Measurements from ENCODE around the gene DDX49. TPM values are rescaled to one million over a fixed set of nuclear protein-coding genes. Genes with fewer than 3 reads are reported as not detected.

DDX49 gene
- total RNA-seq, 1 donor from 2014 or later = 53.6 TPM

DNA sequence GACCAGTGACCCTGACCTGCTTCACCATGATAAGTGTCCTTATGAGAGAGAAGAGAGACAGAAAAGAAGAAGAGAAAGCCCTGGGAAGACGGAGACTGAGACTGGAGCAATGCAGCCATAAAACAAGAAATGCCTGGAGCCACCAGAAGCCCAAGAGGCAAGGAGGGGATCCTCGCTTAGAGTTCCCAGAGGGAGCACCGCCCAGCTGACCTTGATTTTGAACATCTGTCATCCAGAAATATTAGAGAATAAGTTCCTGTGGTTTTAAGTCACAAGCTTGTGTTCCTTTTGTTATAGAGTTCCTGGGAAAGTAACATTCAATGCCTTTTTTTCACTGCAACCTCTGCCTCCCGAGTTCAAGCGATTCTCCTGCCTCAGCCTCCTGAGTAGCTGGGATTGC, 43.8 kb upstream of the DDX49 start:
- DNase-seq = no peak
- ChIA-PET POLR2A (no interaction called here), CTCF (no interaction called here)
- peaks cover 3% of the 10 kb centered on the region for H3K9me3 Mint-ChIP-seq
- peaks cover 3% of the 10 kb centered on the region for H3K4me1 Mint-ChIP-seq
- H3K36me3 Mint-ChIP-seq (ENCODE audit: low read depth) = no peaks in the 10 kb centered on the region
- ATAC-seq (ENCODE audit: low read depth) = no peak
- H3K27me3 Mint-ChIP-seq = peaks cover 17% of the 10 kb centered on the region
- H3K4me3 Mint-ChIP-seq = no peak overlapping the region
- TF ChIP-seq, protein P1, sequence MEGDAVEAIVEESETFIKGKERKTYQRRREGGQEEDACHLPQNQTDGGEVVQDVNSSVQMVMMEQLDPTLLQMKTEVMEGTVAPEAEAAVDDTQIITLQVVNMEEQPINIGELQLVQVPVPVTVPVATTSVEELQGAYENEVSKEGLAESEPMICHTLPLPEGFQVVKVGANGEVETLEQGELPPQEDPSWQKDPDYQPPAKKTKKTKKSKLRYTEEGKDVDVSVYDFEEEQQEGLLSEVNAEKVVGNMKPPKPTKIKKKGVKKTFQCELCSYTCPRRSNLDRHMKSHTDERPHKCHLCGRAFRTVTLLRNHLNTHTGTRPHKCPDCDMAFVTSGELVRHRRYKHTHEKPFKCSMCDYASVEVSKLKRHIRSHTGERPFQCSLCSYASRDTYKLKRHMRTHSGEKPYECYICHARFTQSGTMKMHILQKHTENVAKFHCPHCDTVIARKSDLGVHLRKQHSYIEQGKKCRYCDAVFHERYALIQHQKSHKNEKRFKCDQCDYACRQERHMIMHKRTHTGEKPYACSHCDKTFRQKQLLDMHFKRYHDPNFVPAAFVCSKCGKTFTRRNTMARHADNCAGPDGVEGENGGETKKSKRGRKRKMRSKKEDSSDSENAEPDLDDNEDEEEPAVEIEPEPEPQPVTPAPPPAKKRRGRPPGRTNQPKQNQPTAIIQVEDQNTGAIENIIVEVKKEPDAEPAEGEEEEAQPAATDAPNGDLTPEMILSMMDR (IDR thresholded peaks at IDR 0.05) = no peak
- no peak overlapping the region for H3K27ac Mint-ChIP-seq
- intact Hi-C loops (cut with micrococcal nuclease) = no loop called here

DNA sequence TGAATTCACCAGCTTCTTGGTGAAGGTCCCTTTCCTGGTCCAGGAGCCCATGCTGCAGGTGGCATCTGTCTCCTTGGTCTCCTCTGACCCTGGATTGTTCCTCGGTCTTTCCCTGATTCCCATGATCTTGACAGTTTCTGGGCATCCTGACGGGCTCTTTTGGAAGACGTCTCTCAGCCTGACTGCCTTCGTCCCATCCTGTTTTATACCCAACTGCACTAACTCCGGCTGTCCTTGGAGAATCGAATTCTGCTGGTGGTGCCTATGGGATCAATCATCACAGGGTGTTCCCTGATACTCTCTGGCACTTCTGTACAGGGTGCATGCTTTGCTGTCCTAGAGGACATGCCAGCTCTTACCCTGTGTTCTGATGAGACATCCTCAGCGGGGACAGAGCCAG, 42.6 kb upstream of the DDX49 start:
- Mint-ChIP-seq H3K4me3 (no peak overlapping the region), H3K27ac (no peak overlapping the region), H3K9me3 (peaks cover 3% of the 10 kb centered on the region), H3K36me3 (ENCODE audit: low read depth) (no peaks in the 10 kb centered on the region), H3K4me1 (no peaks in the 10 kb centered on the region), H3K27me3 (peaks cover 10% of the 10 kb centered on the region)
- TF ChIP-seq, protein P1 (IDR thresholded peaks at IDR 0.05) = no peak
- DNase-seq (no peak), ATAC-seq (ENCODE audit: low read depth) (no peak)
- POLR2A ChIA-PET = interaction anchor here (0.7 kb wide), 2 partner anchors 29 to 45 kb away, joined by 3 to 4 read pairs; partner anchors contain the start of gene UPF1
- intact Hi-C loops (cut with micrococcal nuclease) = no loop called here
- CTCF ChIA-PET = no interaction called here

DNA sequence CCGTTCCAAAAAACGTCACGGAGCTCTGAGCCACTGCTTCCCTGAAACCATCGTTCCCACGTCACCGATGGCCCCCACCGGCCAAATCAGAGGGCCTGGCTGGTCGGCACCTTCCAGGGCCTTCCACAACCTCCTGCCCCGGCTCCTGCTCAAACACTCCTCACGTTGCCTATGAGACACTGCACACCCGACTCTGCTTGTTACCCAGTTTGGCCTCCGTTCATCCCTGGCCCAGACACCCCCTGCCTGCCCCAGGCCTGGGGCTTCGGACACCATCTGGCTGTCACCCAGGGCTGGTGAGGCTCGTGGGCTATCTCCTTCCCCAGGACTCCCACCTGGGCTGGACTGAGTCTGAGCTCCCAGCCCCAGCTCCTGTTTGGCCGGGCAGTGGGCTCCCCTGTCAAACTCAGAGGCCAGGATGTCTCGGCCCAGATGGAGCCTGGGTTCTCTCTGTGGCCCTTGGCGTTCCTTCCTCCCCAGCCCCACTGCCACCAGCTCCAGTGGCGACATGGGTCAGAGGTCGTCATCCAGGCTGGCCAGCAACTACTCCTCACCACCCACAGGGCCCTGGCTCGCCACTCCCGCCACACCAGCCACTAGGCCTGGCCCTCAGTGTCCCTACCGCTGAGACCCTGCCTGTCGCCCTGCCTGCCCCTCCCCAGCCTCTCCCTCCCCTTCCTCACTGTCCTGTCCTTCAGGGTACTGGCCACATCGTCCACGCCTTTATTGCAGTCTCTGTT, 41.3 kb upstream of the DDX49 start:
- Mint-ChIP-seq H3K4me1 (no peaks in the 10 kb centered on the region), H3K27me3 (peaks cover 4% of the 10 kb centered on the region), H3K36me3 (ENCODE audit: low read depth) (no peaks in the 10 kb centered on the region), H3K9me3 (peaks cover 3% of the 10 kb centered on the region), H3K27ac (no peak overlapping the region), H3K4me3 (no peak overlapping the region)
- ATAC-seq (ENCODE audit: low read depth) (no peak), DNase-seq (no peak)
- ChIA-PET CTCF (no interaction called here), POLR2A (no interaction called here)
- intact Hi-C loops (cut with micrococcal nuclease) = no loop called here
- TF ChIP-seq, protein P1 (IDR thresholded peaks at IDR 0.05) = no peak

DNA sequence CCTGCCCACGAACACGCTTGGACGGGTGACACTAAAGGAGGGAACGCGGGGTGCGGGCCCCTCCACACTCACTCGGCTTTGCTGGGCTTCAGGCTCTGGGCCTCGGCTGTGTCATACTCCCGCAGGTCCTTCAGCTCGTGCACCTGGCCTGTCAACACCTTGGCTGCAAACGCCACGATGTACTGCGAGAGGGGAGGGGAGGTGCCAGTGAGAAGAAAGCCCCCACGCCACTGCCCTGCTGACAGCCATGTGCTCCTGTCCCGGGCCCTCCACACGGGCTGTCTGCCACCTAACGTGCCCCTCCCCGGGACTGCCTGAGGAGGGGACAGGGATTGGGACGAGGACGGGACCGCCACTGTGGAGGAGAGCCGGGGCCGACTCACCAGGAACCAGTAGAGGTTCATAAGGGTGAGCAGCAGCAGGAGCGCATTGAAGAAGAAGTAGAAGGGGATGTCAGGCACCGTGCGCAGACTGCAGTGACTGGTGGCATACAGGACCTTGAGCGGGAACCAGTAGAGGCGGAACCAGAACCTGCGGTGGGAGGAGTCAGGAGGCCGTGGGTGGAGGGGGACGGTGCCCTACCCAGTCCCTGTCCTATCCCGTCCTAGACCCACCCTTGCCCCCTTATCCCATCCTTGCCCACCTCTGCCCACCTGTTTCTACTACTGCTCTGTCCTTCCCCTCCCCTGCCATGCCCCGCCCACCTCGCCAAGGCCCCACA, 40.5 kb upstream of the DDX49 start:
- POLR2A ChIA-PET = no interaction called here
- intact Hi-C loops (cut with micrococcal nuclease) = no loop called here

More for the DNA sequence above, 40.5 kb upstream of the DDX49 start:
- Mint-ChIP-seq H3K27me3 (peaks cover 4% of the 10 kb centered on the region), H3K4me3 (no peak overlapping the region), H3K9me3 (peaks cover 3% of the 10 kb centered on the region), H3K27ac (no peak overlapping the region), H3K36me3 (ENCODE audit: low read depth) (no peaks in the 10 kb centered on the region), H3K4me1 (no peaks in the 10 kb centered on the region)
- TF ChIP-seq, protein P1 (IDR thresholded peaks at IDR 0.05) = no peak
- DNase-seq (no peak), ATAC-seq (ENCODE audit: low read depth) (no peak)
- CTCF ChIA-PET = no interaction called here

Measured in activated B cell treated with CpG ODN at 0.5 μM for 24 hours (primary cell).